ENCODE measurements around the gene C8A. TPM values are rescaled to one million over a fixed set of nuclear protein-coding genes. Genes with fewer than 3 reads are reported as not detected.

C8A gene
- total and polyA plus RNA-seq, 2 of the 8 experiments (the other 6 are each of a cell fraction or from before 2014, with no cell fraction given): not detected

DNA sequence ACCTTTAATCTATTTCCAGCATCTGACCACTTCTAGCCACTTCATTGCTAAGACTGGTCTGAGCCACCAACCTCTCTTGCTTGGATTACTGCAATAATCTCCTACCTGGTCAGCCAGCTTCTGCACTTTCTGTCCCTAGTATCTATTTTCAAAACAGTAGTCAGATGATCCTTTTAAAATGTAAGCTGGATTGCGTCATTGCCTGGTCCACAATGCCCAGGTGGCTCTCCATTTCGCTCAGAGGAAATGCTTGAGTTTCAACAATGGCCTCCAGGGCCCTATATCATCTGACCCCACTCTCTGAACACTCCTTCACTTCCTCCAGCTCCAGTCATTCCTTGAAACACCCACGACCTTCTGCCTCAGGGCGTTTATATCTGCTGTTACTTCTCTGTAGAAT is 37.7 kb upstream of the C8A start:
- no peak for DNase-seq (ENCODE audit: low read depth in 1 of 2, low spot score in 2 of 2)

More for the DNA sequence above, 37.7 kb upstream of the C8A start:
- H4K8ac ChIP-seq (ENCODE audit: extremely low read depth, insufficient read depth, low read length): no peak overlapping the region
- no peak overlapping the region for H3K4ac ChIP-seq (replicated peaks; ENCODE audit: insufficient read length, low read depth, low read length)
- no peak overlapping the region for H4K91ac ChIP-seq (replicated peaks; ENCODE audit: insufficient read length, low read length)
- peaks cover 2 to 9% (median 6%) of the 10 kb centered on the region in 4 experiments; a peak in 6 of 7 replicates for H3K4me1 ChIP-seq (replicated peaks in 1 of 4; ENCODE audit: control insufficient read depth in 3 of 4, insufficient read depth in 4 of 4, low read length in 3 of 4)
- no peaks in the 10 kb centered on the region for H3K36me3 ChIP-seq (ENCODE audit: control insufficient read depth in 2 of 4, insufficient read depth in 4 of 4, low read length in 3 of 4)
- H3K23me2 ChIP-seq (ENCODE audit: low read depth, low read length): peaks cover 3% of the 10 kb centered on the region; the same call in 1 of the 2 replicates
- H2BK15ac ChIP-seq (ENCODE audit: low read length): no peak overlapping the region
- WGBS, 2 experiments (ENCODE audit: extremely low coverage in 1 of 2, insufficient coverage in 1 of 2, insufficient read length in 1 of 2, insufficient replicate concordance in 2 of 2, low coverage in 1 of 2, low lambda C conversion rate in 2 of 2, missing lambda C conversion rate in 1 of 2): 81% methylated on average over 4 of the region's 4 CpGs; no CpG with 5 or more reads in 1 of the 2 experiments
- no peak for FAIRE-seq
- H4K5ac ChIP-seq (ENCODE audit: insufficient read length, low read depth, low read length): no peak overlapping the region
- ChIA-PET POLR2A (ENCODE audit: partially characterized antibody) (no interaction called here), CTCF (ENCODE audit: partially characterized antibody) (interaction anchor here (1.4 to 3.0 kb wide), 3 partner anchors 10 to 15 kb away, joined by 4 to 9 read pairs (median 6); no protein-coding TSS in a partner anchor)
- H3K9ac ChIP-seq (replicated peaks in 1 of 4; ENCODE audit: extremely low read depth in 1 of 4, low read depth in 3 of 4, low read length in 3 of 4): no peak overlapping the region
- peak; percentile 64; the same call in 1 of the 2 replicates for TF ChIP-seq CEBPB (IDR thresholded peaks at IDR 0.05; ENCODE audit: low read depth, low read length)
- TF ChIP-seq TBP (IDR thresholded peaks at IDR 0.05; ENCODE audit: low read depth, low read length): no peak
- peaks cover 0 to 2% of the 10 kb centered on the region in 2 experiments; a peak in 1 of 4 replicates for H3K9me3 ChIP-seq (ENCODE audit: insufficient read depth in 2 of 2, low read depth in 1 of 2, low read length in 1 of 2)
- no peaks in the 10 kb centered on the region for H4K20me1 ChIP-seq (replicated peaks in 1 of 2; ENCODE audit: control insufficient read depth in 1 of 2, insufficient read depth in 2 of 2, low read length in 2 of 2)
- no peak overlapping the region for H2AK5ac ChIP-seq (ENCODE audit: low read depth, low read length)
- no peak overlapping the region for H3K23ac ChIP-seq (ENCODE audit: insufficient read length)
- H2BK5ac ChIP-seq (ENCODE audit: low read depth, low read length): no peak overlapping the region
- no peak overlapping the region for H2BK120ac ChIP-seq (replicated peaks; ENCODE audit: low read depth, low read length)
- H2AFZ ChIP-seq (ENCODE audit: low read length): no peak overlapping the region
- H3K27ac ChIP-seq (ENCODE audit: low read depth, low read length): no peak overlapping the region
- no peak overlapping the region for H3K4me2 ChIP-seq (ENCODE audit: insufficient read depth in 1 of 2, low read depth in 2 of 2, low read length in 2 of 2)
- H3K79me2 ChIP-seq (ENCODE audit: control insufficient read depth in 1 of 2, insufficient read depth in 2 of 2, low read length in 2 of 2): no peaks in the 10 kb centered on the region
- H3K4me3 ChIP-seq (ENCODE audit: extremely low read depth in 1 of 4, insufficient read depth in 2 of 4, low read depth in 3 of 4, low read length in 4 of 4): no peak overlapping the region
- no peaks in the 10 kb centered on the region for H3K27me3 ChIP-seq (replicated peaks in 1 of 4; ENCODE audit: control insufficient read depth in 3 of 4, extremely low read depth in 1 of 4, insufficient read depth in 3 of 4, low read length in 3 of 4)
- no peak overlapping the region for H3K18ac ChIP-seq (ENCODE audit: extremely low read depth, low read length)
- H3K14ac ChIP-seq (ENCODE audit: insufficient read length): no peak overlapping the region
- H3K56ac ChIP-seq (replicated peaks; ENCODE audit: insufficient read length, low read depth, low read length): no peak overlapping the region
- no peaks in the 10 kb centered on the region for H3K79me1 ChIP-seq (ENCODE audit: low read depth, low read length)
- H2BK12ac ChIP-seq (ENCODE audit: low read depth, low read length): no peak overlapping the region
- H2BK20ac ChIP-seq (ENCODE audit: low read length): no peak overlapping the region; the same call in 1 of the 2 replicates

Data from H1 (cell line).